HG03378 (cell line): ENCODE measurements around the gene S100PBP.

Source experiments
- ATAC-seq: cut with Tn5 transposase; IDR thresholded peaks from one replicate; pipeline ENCODE4 v1.9.1; 2021; ENCODE audit warnings: mild to moderate bottlenecking, moderate library complexity; ENCODE audit not compliant: unreplicated experiment

The S100PBP gene

DNA sequence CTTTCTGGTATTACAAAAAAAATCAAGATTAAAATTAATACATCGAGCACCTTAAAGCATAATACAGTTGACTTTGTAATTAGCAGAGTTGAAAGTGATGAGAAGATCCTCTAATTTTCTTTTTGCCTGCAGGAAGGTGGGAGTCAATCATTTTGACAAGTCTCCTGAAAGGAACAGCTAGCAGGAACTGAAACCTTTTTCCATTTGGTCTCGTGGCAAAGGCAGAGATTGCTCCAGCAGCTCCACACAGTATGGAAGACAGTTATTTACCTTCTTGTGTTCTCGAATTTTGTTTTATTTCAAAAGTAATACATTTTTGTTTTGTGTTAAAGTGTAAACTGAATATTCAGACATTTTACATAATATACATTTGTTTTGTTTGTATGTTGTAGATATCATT is 7.7 kb downstream of the S100PBP start:
- ATAC-seq, result no peak

DNA sequence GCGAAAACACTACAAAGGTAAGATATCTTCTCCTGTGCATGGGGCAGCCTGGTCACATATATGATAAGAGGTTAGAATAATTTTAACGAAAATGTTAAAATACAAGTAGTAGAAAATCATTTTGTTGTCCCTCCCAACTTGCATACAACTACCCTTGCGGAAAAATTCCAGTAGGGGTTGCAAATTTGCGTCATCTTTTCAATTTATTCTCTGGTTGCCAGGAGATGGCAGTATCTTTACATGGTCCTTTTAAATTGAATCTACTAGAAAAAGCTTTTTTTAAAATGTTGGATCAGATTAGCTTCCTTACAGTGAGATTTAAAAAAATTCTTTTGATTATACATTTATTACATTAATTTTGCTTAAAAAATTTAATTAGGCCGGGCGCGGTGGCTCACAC is 10.9 kb downstream of the S100PBP start:
- ATAC-seq, result no peak

DNA sequence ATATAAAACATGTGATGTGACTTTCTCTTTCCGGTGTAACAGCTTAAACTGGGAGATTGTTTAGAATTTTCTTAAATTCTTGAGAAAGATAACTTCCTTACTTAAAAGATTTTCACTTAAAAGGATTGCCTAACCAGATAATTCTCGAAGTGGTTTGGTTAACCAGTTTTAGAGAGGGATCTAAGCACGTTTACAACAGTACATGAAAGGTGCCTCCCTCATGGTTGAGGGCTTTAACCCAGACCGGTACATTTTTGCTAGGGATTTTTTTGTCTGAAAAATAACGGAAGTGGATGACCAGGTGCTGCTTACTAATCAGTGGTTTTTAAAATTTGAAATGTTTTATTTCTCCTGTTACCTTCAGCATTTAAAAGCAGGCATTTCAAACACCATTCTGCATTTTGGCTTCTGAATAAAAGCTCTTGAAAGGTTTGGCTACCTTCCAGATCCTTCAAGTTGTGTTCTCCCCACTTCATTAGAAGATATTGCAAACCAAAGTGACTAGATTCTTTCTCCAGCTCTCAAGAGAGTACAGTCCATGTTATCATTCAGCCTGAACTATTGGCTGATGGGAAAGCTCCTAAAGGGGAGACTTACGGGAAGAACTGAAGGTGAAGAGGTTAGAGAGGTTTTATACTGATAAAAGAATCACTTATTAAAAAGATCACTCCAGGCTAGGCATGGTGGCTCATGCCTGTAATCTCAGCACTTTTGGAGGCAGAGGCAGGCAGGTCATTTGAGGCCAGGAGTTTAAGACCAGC is 12.8 kb downstream of the S100PBP start:
- no peak for ATAC-seq

DNA sequence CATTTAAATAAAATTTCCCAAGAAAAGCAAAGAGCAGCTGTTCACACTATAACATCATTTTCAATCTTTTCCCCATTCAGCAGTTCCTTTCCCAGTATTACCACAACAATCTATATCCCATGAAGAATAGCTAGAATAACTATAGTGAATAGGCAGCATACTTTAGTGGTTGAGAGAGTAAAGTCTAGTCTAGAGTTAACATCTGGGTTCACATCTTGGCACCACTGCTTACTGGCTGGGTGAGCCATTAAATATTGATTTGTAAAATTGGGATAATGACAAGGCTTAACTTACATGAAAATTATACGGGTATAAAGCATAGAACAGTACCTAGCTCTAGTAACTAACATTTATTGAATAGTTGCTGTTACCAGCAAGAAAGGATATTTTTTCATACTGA is 14.4 kb downstream of the S100PBP start:
- no peak for ATAC-seq

DNA sequence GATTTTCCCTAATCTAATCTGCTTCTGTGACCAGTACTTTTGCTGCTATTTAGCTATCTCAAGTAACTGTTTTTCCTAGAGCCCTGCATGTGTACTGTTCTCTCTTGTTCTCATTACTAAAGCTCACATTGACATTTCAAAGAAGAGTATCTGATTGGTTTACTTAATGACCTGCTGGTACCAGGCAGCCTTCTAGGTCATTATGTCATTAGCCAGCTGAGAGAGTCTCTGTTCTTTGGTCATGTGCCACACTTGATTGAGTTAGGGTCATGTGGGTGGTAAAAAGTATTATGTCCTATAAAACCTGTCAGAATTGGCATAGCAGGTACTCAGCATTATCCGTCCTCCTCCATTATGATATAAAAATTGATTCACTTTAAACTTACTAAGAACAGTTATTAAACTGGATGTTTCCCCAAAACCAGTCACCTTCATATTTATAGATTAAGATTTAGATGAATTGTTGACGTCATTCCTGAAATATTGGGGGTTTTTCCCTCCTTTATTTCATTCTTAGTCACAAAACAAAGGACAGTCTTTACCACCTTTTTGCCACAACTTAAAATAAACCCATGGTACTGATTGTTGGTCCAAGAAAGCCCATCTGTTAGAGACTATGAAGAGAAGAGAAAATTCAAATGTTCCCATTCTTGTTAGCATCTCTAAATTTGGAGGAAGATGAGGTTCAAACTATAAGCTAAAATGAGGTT is 31.1 kb downstream of the S100PBP start:
- no peak for ATAC-seq

DNA sequence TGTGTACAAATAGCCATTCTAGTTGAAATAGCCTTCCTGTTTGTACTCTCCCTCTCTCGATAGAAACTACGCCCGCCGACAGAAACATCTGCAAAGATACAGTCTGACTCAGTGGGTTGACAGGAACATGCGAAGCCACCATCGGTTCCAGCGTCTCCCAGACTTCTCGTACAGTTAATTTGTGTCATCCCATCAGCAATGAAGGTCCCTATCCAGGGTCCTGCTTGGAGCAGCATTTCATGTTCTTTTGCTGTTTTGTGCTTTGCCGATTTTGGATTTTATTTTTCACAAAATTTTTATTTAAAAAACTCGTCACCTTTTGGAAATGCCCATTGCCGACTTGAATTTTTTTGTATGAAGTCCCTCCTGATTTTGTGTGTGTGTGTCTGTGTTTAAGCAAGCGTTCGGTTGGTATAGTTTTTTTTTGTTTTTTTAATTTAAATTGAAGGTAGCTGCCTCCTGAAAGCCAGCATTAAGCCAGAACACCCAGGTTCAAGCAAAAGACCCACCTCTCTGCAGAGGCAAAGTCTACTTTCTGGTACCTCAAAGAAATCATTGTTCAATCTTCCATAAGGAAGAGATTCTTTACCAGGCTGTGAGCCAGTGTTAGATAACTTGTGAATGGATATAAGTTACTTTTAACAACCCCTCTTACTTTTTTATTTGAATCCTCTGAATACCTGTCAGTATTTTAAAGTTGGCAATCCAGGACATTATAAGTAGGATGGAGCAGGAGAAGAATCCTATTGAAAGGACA is 38.6 kb downstream of the S100PBP start:
- no peak for ATAC-seq

DNA sequence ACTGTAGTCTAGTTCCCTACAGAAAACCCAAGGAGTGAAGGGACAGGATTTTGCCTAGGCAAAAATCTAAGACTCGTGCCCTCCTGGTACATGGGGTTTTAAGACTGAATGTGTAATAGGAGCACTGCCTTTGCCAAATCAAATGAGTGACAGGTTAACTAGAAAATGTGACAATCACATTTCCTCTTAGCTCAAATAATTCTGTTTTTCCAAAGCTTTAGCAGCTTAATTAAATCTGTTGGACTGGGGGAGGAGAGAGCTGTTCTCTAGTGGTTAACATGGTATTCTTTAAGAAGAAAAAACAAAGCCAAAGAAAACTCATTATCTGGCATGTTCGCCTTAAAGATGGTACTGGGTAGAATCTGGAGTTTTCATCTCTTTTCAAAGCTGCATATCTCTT is 40.7 kb downstream of the S100PBP start:
- no peak for ATAC-seq

DNA sequence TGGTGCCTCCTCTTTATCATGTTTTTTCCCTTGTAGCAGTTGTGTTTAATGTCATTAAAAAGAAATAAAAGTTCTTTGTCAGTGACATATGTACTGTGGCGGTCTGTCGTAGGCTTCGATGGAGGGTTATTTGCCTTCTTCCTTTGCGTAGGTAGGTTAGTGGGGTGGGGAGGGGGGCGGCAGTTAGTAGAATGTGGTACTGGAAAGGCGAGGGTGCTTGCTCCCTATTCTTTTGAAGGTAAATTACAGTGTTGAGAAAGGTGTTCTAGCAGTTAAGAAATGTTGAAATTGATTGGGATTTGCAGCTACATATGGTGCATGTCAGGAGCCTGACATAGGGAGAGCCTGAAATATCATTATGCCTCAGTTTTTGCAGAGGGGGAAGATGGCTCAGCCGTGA is 41.3 kb downstream of the S100PBP start:
- no peak for ATAC-seq

DNA sequence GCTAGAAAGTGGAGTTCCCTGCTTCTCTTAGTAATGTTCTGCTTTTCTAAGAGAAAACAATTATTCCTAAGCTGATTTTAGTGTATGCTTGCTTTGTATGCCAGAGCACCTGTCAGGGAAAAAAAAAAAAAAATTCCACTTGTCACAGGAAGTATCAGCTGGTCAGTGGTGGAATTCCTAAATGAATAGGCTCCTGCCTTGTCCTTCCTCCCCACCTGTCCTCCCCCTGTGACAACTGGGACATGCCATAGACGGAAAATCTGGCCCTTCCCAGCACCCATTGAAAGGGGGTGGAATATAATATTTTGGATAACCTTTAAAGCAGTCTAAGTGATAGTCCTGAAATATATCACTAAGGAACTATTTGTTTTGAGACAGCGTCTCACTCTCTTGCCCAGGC is 42.5 kb downstream of the S100PBP start:
- no peak for ATAC-seq

DNA sequence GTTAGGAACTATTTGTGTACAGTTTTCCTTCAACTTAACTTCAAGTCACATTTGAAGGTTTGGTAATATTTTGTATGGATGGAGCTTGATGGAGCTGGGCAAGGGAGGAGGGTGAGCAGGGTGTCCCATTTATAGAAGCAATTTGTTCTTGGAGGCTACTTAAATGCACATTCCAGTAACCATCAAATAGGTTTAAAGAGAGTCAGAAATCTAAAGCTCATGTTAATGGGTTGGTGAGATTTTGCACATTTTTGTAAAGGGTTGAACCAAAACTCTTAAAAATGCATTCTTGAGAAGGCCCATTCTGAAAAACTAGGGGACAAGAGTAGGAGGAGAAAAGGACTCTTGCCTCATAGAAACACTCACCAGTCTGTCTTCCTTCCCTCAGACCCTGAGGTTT is 43.1 kb downstream of the S100PBP start:
- no peak for ATAC-seq

DNA sequence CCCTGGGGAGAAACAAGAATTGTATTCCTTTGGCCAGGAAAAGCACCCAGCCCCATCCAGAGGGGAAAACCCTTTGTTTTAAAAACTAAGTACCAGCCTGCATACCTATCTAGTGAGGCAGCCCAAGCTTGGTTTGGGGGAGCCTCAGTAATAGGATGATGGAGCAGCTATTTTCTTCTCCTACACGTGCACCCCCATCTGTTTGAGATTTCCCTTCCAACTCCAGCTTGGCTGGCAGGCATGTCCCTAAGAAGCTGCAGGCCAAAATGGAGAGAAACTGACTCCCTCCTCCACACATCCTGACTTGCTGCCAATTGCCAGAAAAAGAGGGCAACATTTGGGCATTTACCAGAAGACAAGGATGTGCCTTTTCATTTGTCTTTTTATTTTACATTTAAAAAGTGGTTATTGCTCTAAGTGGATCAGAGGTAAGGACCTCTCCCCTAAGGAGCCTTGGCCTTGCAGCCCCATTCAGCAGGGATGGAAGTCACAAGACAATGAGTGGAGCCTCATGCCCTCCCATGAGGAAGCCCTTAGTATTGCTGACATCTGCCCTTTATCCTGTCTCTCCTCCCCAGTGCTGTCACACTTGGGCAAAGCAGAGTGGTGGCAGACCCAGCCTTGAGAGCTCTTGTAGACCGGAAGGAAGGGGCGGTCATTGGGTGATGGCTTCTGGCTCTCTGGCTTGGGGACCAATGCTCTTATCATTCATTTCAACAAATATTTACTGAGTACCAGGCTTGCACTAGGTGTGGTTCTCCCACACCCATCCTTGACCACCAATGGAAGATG is 44.6 kb downstream of the S100PBP start:
- ATAC-seq, result no peak

DNA sequence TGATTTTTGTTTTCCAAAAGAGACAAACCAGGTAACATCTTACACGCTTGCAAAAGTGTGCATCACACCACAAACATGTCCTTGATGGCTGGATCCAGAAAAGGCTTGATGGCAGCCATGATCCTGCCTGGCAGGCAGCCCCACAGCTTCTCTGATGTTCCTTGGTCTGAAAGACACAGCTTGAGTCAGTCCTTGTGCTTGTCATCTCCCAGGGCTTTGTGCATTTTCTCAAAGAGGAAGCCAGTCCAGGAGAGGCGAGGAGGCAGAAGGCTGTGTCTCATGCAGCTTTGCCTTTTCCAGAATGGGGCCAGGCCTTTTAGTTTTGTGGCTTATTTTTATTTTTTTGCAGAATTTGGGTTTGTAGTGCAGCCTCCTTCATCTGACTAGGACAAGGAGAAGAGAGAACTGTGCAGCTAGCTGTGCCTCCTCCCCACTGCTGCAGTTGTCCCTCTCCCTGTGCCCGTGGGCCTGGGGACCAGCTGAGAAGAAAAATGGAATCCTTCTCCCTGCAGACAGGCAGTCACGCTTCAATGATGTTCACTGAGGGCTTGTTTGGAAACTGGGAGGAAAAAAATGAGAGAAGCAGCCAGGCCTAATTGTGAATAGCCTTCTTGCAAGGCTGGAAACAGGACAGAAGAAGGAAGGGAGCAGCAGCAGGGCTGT is 45.9 kb downstream of the S100PBP start:
- no peak for ATAC-seq

DNA sequence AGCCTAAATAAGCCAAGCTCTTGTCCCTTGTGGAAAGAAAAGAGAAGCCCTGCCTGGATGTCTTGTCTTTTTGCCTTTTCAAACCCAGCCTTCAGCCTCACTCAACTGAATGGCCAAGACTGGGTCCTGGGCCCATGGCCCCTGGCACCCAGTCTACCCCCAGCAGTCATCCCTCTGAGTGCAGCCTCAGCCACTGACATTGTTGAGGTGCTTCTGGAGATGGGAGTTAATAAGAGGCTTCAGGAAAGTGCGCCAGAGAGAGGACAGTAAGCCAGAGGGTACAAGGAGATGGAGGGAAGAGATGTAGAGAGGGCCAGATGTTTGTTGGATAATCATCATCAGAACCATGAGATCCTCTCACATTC is 46.4 kb downstream of the S100PBP start:
- no peak for ATAC-seq

DNA sequence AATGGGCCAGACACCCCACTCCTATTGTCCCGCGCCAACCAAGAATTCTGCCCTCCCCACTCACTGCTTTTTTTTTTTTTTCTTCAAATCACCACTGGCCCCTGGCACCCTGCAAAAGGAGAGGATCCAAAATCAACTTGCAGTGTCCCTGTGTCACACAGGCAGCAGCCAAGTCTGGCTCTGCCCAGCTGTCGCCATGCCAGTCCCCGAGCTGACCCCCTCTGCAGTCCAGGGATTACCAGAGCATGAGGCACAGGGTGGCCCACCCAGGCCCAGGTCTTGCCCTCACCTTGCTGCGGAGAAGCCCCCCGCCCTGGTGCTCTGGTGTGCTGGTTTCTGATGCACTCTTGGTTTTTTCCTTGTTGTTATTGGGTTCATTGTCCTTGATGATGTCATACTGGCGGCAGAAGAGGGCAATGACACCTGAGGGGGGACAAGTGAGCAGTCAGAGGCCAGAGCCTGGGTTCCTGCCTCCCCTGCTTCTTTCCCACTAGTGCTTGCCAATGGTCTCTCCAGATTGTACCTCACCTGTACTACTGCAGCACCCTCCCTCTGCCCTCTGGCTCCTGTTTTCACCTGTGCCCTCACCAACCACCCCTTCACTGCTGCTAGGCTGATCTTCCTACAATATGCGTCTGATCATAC is 47.0 kb downstream of the S100PBP start:
- no peak for ATAC-seq

DNA sequence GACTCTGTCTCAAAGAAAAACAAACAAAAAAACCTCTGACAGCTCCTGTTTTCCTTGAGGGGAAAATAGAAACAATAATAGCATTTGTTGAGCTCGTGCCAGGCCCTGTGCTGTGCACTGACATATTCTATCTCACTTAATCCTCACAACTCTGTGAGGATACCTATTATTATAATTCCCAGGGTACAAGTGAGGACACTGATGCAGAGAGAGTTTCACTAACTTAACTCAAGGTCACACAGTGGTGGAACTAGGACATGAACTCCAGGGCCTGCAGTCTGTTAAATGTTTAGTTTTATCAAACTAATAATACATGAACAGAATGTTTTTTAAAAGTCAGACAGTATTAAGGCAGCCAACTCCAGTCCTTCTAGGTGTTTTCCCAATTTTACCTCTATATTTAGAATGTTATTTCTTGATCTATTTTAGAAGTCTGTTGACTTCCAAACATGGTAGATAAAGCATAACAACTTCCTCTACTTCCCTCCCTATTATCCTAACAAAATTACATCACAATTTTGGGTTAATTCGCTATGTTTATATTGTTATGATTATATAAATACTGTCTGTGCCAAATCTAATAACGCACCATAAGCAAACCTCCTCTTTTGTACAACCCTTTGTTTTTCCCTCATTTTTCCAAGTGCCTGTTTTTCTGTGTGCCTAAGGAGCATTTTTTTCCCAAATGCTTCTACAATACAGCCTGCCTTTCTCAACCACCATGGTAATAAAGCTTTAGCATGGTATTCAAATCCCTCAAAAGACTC is 48.4 kb downstream of the S100PBP start:
- no peak for ATAC-seq

DNA sequence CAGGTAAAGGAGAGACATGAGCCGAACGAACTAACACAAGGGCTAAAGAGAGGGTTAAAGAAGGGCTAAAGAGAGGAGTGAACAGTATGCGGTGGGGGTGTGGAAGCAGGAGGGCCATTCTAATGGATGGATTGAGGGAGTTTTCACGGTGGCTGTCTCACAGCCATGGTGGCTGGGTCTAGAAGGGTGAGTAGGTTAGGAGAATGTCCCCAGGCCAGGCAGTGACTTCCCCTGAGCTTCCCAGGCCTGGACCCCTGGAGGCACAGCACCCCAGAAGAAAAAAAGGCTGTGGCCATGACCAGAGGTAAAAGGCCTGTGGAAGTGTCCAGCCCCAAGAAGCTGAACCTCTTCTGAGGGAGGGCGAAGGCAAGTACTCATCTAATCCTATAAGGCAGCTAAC is 49.7 kb downstream of the S100PBP start:
- no peak for ATAC-seq

DNA sequence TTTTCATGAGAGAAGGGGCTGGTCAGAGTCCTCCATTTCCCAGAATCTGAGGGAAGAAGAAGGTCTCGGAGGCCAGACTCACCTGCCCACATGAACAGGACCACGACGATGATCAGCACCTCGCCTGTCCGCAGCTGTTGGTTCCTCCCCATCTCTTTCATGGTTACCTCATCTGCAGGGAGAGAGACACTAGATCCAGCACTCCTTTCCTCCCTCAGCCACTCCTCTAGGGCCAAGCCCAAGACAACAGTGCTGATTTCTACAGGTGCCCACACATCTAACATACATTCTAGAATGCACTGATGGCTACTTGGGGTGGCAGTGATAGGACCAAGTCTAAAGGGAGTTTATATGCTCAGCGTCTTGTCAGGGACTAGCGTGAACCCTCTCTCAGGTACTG is 50.2 kb downstream of the S100PBP start:
- ATAC-seq, result no peak

DNA sequence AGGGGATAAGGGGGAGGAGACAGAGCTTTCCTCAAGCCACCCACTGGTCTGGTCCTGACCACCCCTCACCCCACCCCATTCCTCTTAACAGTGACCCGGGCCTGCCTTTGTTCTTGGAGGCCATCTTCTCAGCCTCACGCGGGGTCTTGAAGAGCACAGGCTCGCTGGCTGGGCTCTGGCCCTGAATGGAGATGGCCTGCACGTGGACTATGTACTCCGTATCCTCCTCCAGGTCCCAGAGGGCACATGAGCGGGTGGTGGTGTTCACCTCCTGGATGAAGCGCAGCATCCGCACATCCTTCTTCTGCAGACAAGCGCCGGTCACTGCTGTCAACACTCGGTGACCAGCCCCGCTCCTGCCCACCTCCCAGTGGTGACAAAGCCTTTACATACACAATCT is 50.6 kb downstream of the S100PBP start:
- no peak for ATAC-seq

DNA sequence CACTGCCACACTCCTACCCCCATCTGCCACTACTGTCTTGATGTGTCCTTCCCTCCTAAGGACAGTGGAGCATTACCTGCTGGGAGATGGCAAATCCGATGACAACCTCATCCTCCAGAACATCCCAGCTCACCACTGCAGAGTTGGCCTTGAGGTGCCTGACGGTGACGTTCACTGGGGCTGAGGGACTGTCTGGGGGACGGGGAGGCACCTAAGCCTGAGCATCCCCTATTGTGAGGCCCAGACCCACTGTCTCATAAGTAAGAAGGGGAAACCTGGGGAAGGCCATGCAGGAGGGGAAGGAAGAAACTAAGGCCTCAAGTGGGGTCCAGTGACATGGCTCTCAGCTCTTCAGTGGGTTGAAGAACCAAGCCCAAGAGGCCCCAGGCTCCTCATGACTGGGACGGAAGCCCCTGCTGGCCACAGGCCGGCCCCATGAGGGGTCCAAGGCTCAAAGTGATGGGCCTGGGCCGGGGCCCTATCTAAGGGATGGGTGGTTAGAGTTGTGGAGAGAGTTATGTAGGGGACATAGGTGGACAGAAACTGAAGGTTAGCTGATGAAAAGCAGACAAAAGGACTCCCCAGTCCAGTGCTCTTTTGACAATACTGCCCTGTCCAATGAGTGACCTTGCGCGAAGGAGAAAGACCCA is 51.5 kb downstream of the S100PBP start:
- ATAC-seq, result no peak
